AG20443 (cell line): ENCODE measurements around the gene CAPNS1.
A peak's percentile ranks its signal among the peaks of the same experiment; 100 is the strongest.

Experiments used
- DNase-seq: peaks from one replicate; pipeline ENCODE4 v3.0.0; 2012; ENCODE audit warnings: low spot score, mixed read lengths

The CAPNS1 gene

DNA sequence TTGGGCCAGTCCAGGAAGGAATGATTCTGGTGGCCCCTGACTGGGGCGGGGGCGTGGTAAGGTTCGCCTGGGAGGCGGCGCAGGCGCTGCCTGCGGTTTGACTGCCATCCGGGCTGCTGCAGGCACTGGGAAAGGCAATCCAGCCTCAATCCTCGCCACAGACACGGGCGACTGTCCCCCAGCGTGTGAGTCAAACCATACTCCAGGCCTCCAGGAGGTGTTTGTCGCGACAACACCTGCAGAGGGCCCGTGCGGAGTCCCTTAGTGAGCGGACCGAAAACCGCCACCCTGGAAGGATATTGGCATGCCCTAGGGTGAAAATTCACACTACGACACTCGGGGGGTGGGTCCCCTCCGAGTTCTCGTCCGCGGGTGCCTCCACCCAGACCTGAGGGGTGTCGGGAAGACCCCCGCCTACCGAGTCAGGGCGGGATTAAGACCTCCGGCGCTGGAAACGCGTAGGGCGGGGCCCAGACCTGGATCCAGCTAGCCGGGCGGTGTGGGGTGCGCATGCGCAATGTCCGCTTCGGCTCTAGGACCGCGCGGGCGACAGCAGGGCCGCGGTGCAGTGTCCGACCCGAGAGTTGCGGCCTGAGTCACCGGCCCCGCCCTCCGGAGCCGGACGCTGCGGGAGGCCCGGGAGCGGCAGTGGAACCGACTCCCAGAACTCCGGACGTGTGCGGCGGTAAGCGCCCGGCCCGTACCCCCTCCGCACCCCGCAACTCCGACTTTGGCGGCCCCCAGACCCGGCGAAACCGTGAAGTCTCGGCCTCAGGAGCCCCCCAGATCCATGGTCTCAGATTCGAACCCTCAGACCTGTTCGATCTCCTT is at the start of gene CAPNS1:
Gene CAPNS1 (plus strand): TSS at position 594 of the 831 bp plus-strand sequence. CDS start 946 bp downstream, outside the sequence.
- peak; percentile 98 for DNase-seq

DNA sequence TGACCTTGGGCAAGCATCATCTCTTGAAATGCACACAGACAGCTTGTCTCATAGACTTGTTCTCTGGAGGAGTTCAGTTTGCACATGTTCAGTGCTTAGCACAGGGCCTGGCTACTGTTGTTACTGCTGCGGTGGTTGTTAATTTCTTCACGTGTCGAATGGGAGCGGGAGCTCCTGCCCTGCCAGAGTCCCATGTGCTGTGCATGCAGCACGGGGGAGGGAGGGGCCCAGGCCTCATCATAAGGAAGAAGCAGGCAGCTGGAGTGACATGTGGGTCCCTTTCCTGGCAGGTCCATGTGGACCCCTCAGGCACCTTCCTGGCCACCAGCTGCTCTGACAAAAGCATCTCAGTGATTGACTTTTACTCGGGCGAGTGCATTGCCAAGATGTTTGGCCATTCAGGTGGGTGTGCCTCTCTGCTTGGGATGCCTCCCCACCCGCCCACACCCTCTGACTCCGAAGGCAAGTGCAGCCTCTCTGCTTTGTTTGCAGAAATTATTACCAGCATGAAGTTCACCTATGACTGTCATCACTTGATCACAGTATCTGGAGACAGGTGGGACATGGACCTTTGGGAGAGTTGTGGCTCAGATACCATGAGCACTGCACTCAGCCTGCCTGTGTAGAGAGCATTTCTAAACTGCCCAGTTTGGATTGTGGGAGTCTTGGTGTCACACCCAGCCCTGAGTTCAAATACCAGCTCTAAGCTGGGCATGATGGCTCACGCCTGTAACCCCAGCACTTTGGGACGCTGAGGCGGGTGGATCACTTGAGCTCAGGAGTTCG is 48.8 kb upstream of the CAPNS1 start:
- DNase-seq: no peak

GRCh38 chr19:36092566-36092965 is 47.3 kb upstream of the CAPNS1 start:
- no peak for DNase-seq

DNA sequence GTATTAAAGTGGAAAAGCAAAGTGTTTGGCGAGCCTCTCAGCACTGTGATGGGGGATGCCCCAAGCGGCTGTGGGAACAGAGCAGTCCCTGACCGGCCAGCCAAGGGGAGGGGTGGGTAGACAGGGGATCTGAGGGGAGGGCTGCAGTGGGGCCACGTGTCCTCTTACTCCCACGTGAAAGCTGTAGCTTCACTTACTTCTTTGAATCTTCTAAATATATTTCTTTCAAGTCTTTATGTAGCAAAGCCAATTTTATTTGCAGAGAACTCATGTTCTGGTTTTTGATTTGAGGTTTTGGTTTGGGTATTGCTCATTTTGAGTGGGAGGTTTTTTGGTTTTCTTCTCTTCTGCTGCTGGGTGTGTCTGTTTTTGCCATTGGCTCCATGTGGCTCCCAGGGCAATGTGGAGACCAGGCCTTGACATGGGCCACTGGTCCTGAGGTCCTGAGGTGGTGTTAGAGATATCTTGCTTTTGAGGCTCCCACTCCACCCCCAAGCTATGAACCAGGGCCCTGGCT is 46.7 kb upstream of the CAPNS1 start:
- peak; percentile 49 for DNase-seq

DNA sequence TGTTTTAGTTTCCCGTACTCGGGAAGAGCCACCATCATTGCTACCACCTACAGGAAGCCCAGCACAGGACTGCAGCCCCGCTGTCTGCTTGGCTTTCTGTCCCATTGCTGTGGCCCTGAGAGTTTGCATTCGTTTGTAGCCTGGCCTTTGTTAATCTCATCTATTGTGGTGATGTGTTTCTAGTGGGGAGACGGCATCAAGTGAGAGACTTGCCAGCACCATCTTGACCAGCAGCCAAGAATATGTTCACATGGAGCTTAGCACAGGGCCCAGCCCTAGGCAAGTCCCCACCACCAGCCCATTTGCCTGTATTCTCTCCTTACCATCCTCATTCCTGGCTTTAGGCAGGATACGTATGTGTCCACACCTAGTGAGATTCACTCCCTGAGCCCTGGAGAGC is 46.2 kb upstream of the CAPNS1 start:
- DNase-seq: no peak

- no peak for DNase-seq
These were observed 42.8 kb upstream of the CAPNS1 start for GRCh38 chr19:36097036-36097435.

DNA sequence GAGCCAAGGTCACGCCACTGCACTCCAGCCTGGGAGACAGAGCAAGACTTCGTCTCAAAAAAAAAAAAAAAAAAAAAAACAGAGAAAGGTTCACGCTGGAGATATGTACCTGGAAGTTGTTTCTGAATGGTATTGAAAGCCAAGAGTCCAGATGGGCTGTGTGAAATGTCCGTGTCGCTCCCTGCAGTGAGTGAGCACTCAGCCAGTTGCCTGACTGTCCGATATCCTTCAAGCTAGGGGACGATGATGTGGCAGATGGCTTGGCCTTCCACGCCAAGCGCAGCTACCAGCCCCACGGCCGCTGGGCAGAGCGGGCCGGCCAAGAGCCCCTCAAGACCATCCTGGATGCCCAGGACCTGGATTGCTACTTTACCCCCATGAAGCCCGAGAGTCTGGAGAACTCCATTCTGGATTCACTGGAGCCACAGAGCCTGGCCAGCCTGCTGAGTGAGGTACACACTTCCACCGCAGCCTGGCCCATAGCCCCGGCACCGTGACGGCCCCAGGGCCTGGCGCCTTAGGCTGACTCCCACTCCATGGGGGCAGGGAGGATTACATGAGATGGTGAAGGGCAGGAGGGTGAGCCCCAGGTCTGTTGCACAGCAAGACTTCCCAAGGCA is 40.6 kb upstream of the CAPNS1 start:
- no peak for DNase-seq

DNA sequence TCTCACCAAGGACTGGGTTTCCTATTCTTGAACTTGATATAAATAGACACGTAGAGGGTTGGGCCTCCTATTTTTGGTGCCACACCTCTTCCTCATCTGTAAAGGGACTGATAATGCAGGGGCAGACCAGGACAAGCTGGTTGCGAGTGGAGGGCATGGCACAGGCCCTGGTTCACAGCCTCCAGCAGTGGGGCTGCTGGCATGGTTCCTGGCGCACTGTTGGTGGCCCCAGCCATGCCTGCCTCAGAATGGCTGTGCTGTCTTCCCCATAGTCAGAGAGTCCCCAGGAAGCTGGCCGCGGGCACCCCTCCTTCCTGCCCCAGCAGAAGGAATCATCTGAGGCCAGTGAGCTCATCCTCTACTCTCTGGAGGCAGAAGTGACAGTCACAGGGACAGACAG is 39.4 kb upstream of the CAPNS1 start:
- DNase-seq: no peak

DNA sequence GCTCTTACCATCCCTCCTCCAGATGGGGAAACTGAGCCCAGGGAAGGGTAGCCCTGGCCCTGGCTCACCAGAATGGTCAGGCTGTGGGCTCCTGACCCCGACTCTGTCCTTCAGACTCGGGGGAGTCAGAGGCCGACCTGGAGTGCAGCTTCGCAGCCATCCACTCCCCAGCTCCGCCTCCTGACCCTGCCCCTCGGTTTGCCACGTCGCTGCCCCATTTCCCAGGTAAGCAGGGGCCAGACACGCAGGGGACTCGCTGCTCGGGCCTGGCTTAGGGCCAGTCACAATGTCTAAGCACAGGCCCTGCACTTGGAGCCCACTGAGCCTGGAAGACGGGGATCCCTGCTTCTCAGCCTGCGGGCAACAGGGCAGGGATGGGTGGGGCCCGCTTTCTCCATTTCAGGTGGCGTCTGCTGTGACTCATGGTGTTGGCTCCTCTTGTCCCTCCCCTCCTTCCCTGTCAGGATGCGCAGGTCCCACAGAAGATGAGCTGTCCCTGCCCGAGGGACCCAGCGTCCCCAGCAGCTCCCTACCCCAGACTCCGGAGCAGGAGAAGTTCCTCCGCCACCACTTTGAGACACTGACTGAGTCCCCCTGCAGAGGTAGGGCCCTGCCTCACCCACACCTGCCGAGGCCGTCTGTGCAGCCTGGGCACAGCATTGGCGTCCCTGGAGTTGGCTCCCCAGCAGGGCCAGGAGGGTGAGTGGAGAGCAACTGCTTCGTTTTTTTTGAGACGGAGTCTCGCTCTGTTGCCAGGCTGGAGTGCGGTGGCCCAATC is 38.1 kb upstream of the CAPNS1 start:
- no peak for DNase-seq

- no peak for DNase-seq
These were observed 36.7 kb upstream of the CAPNS1 start for GRCh38 chr19:36103040-36103626.

- DNase-seq: no peak
These were observed 35.9 kb upstream of the CAPNS1 start for GRCh38 chr19:36103842-36104552.

DNA sequence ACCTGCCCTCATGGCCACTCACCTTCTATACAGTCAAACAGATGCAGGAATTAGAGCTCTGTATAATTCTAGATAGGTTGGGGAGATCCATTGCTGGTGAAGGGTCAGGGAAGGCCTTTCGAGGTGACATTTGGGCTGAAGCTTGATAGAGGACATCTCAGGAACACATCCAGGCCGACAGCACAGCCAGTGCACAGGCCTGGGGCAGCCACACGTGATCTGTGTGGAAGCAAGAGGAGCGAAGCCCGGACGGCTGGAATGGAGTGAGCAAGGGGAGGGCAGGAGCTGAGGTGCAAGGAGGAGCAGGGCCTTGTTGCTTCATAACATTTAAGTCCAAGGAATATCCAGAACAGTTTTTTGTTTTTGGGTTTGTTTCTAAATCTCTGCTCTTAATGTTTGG is 33.4 kb upstream of the CAPNS1 start:
- no peak for DNase-seq

DNA sequence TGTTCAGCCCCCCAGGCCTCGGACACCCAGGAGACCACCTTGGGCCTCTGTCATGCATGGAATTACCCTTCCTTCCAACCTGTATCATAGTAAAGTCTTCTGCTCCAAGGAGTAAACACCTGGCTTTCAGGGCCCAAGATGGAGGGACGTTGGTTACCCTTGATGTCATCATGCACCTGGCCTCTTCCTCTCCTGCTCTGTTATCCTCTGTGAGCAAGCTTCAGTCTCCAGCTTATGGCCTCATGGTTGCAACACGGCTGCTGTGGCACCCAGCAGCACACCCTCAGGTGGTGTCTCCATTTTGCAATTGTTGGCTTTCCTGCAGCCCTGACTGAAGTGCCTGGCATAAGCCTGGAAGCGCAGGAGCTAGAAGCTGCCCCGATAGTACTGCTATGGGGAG is 32.9 kb upstream of the CAPNS1 start:
- no peak for DNase-seq

DNA sequence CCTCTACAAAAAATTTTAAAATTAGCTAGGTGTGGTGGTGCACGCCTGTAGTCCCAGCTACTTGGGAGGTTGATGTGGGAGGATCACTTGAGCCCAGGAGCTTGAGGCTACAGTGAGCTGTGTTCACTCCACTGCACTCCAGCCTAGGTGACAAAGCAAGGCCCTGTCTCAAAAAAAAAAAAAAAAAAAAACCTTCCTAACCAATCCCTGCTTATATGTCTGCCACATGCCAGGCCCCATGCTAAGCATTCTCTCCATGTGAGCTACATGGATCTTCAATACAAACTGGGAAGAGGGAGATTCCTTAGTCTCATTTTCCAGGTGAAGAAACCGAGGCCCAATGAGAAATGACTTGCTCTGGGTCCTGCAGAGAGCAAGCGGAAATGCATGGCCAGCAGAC is 31.2 kb upstream of the CAPNS1 start:
- no peak for DNase-seq

- no peak for DNase-seq
These were observed 29.2 kb upstream of the CAPNS1 start, which contains the start of gene OVOL3 for GRCh38 chr19:36110487-36111199. OVOL3 (plus strand) TSS chr19:36111143; CDS start chr19:36111203, 60 bp downstream.

DNA sequence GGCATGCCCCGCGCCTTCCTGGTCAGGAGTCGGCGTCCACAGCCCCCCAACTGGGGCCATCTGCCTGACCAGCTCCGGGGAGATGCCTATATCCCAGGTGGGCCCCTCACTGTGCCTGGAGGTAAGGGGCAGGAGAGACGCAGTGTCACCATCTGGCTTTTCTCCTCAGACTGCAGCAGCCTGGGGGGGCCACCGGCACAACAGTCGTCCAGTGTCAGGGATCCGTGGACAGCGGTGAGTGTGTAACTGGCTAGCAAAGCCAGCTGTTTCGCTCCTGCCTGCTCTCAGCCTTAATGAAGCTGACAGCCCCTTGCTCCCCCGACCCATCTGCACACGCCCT is 28.7 kb upstream of the CAPNS1 start:
- no peak for DNase-seq

DNA sequence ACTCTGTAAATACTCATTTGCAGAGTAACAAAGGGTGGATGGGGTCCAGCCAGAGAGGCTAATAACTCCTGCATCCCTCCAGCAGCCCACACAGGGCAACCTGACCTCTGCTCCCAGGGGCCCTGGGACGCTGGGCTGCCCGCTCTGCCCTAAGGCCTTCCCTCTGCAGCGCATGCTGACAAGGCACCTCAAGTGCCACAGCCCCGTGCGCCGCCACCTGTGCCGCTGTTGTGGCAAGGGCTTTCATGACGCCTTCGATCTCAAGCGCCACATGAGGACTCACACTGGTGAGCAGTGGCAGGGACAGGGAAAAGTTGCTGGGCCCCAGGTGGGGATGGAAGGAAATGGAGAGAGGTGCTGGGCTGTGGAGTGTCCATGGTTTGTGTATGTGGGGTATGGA is 27.2 kb upstream of the CAPNS1 start:
- no peak for DNase-seq

- DNase-seq: no peak
These were observed 26.4 kb upstream of the CAPNS1 start for GRCh38 chr19:36113425-36113824.

- DNase-seq: peak; percentile 55
These were observed 25.8 kb upstream of the CAPNS1 start for GRCh38 chr19:36113894-36114720.
